Body of pancreas (tissue), 4 donors: ENCODE data around the gene RAB3GAP1.

ENCODE experiments used
- POLR2A ChIP-seq, 3 donors: fragments of 450-650 bp; IDR thresholded peaks; one replicate each; pipeline ENCODE4 v1.6.1; 2016; ENCODE audit warnings: antibody characterized with exemption in 3 of 3, mild to moderate bottlenecking in 2 of 3
- TF ChIP-seq, protein P1 (sequence below), 7 experiments: fragments of 450-650 bp in 4 of 7; fragments of 200-600 bp in 3 of 7; sonication (generic) in 3 of 7; IDR thresholded peaks; one replicate each; pipeline ENCODE4 v1.5.1; 2016 to 2019; ENCODE audit warnings: antibody characterized with exemption in 7 of 7

DNA sequence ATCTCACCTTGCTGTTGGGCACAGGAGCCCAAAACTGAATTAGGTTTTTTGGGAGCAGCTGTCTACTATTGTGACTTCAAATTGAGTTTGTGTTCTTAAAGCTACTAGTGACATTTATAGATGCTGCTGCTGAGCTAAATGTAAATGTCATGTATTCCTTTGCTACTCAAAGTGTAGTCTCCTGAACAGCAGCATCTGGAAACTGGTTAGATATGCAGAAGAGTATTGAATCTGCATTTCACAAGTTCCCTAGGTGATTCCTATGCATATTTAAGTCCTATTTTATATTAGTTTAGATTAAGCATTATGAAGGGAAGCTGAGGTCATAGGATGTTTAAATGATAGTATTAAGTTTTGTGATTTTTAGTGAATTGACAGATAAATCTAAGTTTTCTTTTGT, 67.5 kb downstream of the RAB3GAP1 start:
- TF ChIP-seq, protein P1, sequence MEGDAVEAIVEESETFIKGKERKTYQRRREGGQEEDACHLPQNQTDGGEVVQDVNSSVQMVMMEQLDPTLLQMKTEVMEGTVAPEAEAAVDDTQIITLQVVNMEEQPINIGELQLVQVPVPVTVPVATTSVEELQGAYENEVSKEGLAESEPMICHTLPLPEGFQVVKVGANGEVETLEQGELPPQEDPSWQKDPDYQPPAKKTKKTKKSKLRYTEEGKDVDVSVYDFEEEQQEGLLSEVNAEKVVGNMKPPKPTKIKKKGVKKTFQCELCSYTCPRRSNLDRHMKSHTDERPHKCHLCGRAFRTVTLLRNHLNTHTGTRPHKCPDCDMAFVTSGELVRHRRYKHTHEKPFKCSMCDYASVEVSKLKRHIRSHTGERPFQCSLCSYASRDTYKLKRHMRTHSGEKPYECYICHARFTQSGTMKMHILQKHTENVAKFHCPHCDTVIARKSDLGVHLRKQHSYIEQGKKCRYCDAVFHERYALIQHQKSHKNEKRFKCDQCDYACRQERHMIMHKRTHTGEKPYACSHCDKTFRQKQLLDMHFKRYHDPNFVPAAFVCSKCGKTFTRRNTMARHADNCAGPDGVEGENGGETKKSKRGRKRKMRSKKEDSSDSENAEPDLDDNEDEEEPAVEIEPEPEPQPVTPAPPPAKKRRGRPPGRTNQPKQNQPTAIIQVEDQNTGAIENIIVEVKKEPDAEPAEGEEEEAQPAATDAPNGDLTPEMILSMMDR (IDR thresholded peaks at IDR 0.05), result no peak
- no peak for TF ChIP-seq POLR2A (IDR thresholded peaks at IDR 0.05)
